Glutamatergic neuron (in vitro differentiated cells): ENCODE data around the gene TNFAIP8. TPM values are rescaled to one million over a fixed set of nuclear protein-coding genes. Genes with fewer than 3 reads are reported as not detected.

Experiments
- DNase-seq: peaks from one replicate; pipeline ENCODE4 v3.0.0; 2022
- H3K27ac Mint-ChIP-seq: one replicate; pipeline ENCODE4 v1.8.0; 2020; ENCODE audit warnings: mild to moderate bottlenecking, mixed read lengths, inconsistent platforms; ENCODE audit not compliant: unreplicated experiment
- H3K27me3 Mint-ChIP-seq: one replicate; pipeline ENCODE4 v1.8.0; 2020; ENCODE audit warnings: mild to moderate bottlenecking, moderate library complexity, mixed read lengths, inconsistent platforms; ENCODE audit not compliant: unreplicated experiment
- H3K36me3 Mint-ChIP-seq: one replicate; pipeline ENCODE4 v1.8.0; 2020; ENCODE audit warnings: mild to moderate bottlenecking, mixed read lengths, inconsistent platforms; ENCODE audit not compliant: unreplicated experiment
- H3K4me1 Mint-ChIP-seq: one replicate; pipeline ENCODE4 v1.8.0; 2020; ENCODE audit warnings: mild to moderate bottlenecking, low read depth, mixed read lengths, inconsistent platforms; ENCODE audit not compliant: unreplicated experiment
- H3K4me3 Mint-ChIP-seq: one replicate; pipeline ENCODE4 v1.8.0; 2020; ENCODE audit warnings: mild to moderate bottlenecking, mixed read lengths, inconsistent platforms; ENCODE audit not compliant: unreplicated experiment
- H3K9me3 Mint-ChIP-seq: one replicate; pipeline ENCODE4 v1.8.0; 2020; ENCODE audit warnings: mild to moderate bottlenecking, moderate library complexity, mixed read lengths, inconsistent platforms; ENCODE audit not compliant: unreplicated experiment
- CTCF ChIP-seq: fragments of 200-600 bp; sonication (generic); IDR thresholded peaks from one replicate; pipeline ENCODE4 v1.5.0; 2021; ENCODE audit not compliant: partially characterized antibody, unreplicated experiment
- long read RNA-seq: library from polyadenylated mRNA; unstranded; transcript quantifications from one replicate; pipeline ENCODE4 v2.0.0, GENCODE V29; 2020; ENCODE audit not compliant: unreplicated experiment
- total RNA-seq: library from RNA; stranded (reverse); fragmentation: NEBNext Ultra II Directional; extraction: Animal tissue kit (Norgen Biotek cat#: 25700); gene quantifications from one replicate; pipeline ENCODE4 v1.2.1, GENCODE V29; 2021; ENCODE audit not compliant: unreplicated experiment

Gene TNFAIP8
- 2.5 TPM for total RNA-seq
- long read RNA-seq, partial matches to known transcripts: 0 of 2 reads
- long read RNA-seq, other reads (novel, unspliced or antisense): 0 of 2 reads

GRCh38 chr5:119355685-119356611 lies at the start of gene TNFAIP8:
Gene TNFAIP8, plus strand, starts transcription at chr5:119356019. Its CDS starts 72 bp downstream, at chr5:119356091.
- Mint-ChIP-seq H3K27me3 (peaks cover 10% of the 10 kb centered on the region), H3K36me3 (no peaks in the 10 kb centered on the region), H3K4me1 (peaks cover 12% of the 10 kb centered on the region), H3K9me3 (no peaks in the 10 kb centered on the region), H3K27ac (no peak within 1 kb of the TSS), H3K4me3 (peak within 1 kb of the TSS; percentile 97)
- no peak for TF ChIP-seq CTCF
- DNase-seq: peak; percentile 34

GRCh38 chr5:119307170-119307569 lies 48.6 kb upstream of the TNFAIP8 start:
- peaks cover 1% of the 10 kb centered on the region for H3K9me3 Mint-ChIP-seq
- DNase-seq: no peak
- H3K27ac Mint-ChIP-seq: no peak overlapping the region
- no peaks in the 10 kb centered on the region for H3K27me3 Mint-ChIP-seq
- H3K36me3 Mint-ChIP-seq: no peaks in the 10 kb centered on the region
- TF ChIP-seq CTCF: no peak
- H3K4me3 Mint-ChIP-seq: no peak overlapping the region
- H3K4me1 Mint-ChIP-seq: peaks cover 4% of the 10 kb centered on the region

GRCh38 chr5:119309326-119309725 lies 46.5 kb upstream of the TNFAIP8 start:
- Mint-ChIP-seq H3K36me3 (no peaks in the 10 kb centered on the region), H3K27ac (no peak overlapping the region), H3K27me3 (no peaks in the 10 kb centered on the region), H3K4me1 (peaks cover 4% of the 10 kb centered on the region), H3K4me3 (no peak overlapping the region), H3K9me3 (peaks cover 1% of the 10 kb centered on the region)
- TF ChIP-seq CTCF: no peak
- no peak for DNase-seq

GRCh38 chr5:119311688-119312087 lies 44.1 kb upstream of the TNFAIP8 start:
- peaks cover 4% of the 10 kb centered on the region for H3K4me1 Mint-ChIP-seq
- H3K27me3 Mint-ChIP-seq: no peaks in the 10 kb centered on the region
- no peaks in the 10 kb centered on the region for H3K36me3 Mint-ChIP-seq
- no peak overlapping the region for H3K27ac Mint-ChIP-seq
- DNase-seq: no peak
- H3K4me3 Mint-ChIP-seq: no peak overlapping the region
- no peak for TF ChIP-seq CTCF
- H3K9me3 Mint-ChIP-seq: peaks cover 1% of the 10 kb centered on the region

- DNase-seq: no peak
- H3K4me1 Mint-ChIP-seq: peaks cover 4% of the 10 kb centered on the region
- H3K4me3 Mint-ChIP-seq: no peak overlapping the region
- H3K9me3 Mint-ChIP-seq: peaks cover 1% of the 10 kb centered on the region
- H3K27me3 Mint-ChIP-seq: no peaks in the 10 kb centered on the region
- TF ChIP-seq CTCF: no peak
- H3K27ac Mint-ChIP-seq: no peak overlapping the region
- no peaks in the 10 kb centered on the region for H3K36me3 Mint-ChIP-seq
Measured at GRCh38 chr5:119312403-119312802, 43.4 kb upstream of the TNFAIP8 start.
